Keratinocyte (primary cell): Measurements from ENCODE around the gene ATP6V0A4.
"Not testable (repeated sequence)": the region's sequence is repeated elsewhere in the genome, so short reads cannot be mapped to it uniquely, and the experiment has no call there.

Experiments used
- EZH2 ChIP-seq: IDR thresholded peaks from one replicate; pipeline ENCODE4 v1.6.1; 2012; ENCODE audit warnings: inconsistent platforms, mild to moderate bottlenecking, low read length, moderate library complexity
- TF ChIP-seq, protein P1 (sequence below), 3 experiments: IDR thresholded peaks in 1 of 3; conservative IDR thresholded peaks in 1 of 3; optimal IDR thresholded peaks in 1 of 3; 2 replicates in 2 of 3; 3 replicates in 1 of 3; pipeline versions ENCODE3 to v1.5.1; 2011; ENCODE audit warnings: low read length in 3 of 3, mild to moderate bottlenecking in 3 of 3, moderate library complexity in 2 of 3, control low read depth in 1 of 3, inconsistent platforms in 1 of 3; ENCODE audit not compliant: insufficient read depth in 2 of 3; ENCODE audit errors: extremely low read depth in 1 of 3

DNA sequence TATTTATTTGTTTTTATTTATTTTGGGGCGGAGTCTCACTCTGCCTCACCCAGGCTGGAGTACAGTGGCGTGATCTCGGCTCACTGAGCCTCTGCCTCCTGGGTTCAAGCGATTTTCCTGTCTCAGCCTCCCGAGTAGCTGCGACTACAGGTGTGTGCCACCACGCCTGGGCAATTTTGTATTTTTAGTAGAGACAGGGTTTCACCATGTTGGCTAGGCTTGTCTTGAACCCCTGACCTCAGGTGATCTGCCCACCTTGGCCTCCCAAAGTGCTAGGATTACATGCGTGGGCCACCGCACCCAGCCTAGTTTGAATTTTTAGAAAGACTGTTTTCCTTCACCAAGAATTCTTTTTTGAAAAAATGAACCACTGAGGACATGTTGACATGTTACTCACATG lies 102.2 kb downstream of the ATP6V0A4 start:
- TF ChIP-seq, protein P1, sequence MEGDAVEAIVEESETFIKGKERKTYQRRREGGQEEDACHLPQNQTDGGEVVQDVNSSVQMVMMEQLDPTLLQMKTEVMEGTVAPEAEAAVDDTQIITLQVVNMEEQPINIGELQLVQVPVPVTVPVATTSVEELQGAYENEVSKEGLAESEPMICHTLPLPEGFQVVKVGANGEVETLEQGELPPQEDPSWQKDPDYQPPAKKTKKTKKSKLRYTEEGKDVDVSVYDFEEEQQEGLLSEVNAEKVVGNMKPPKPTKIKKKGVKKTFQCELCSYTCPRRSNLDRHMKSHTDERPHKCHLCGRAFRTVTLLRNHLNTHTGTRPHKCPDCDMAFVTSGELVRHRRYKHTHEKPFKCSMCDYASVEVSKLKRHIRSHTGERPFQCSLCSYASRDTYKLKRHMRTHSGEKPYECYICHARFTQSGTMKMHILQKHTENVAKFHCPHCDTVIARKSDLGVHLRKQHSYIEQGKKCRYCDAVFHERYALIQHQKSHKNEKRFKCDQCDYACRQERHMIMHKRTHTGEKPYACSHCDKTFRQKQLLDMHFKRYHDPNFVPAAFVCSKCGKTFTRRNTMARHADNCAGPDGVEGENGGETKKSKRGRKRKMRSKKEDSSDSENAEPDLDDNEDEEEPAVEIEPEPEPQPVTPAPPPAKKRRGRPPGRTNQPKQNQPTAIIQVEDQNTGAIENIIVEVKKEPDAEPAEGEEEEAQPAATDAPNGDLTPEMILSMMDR (optimal IDR thresholded peaks at IDR 0.05 in 1 of 3, IDR thresholded peaks at IDR 0.05 in 1 of 3, conservative IDR thresholded peaks at IDR 0.05 in 1 of 3; ENCODE audit: extremely low read depth in 1 of 3, insufficient read depth in 2 of 3, low read length in 3 of 3), result not testable (repeated sequence)
- not testable (repeated sequence) for TF ChIP-seq EZH2
